ENCODE results near the gene SFRP2.

Gene SFRP2

DNA sequence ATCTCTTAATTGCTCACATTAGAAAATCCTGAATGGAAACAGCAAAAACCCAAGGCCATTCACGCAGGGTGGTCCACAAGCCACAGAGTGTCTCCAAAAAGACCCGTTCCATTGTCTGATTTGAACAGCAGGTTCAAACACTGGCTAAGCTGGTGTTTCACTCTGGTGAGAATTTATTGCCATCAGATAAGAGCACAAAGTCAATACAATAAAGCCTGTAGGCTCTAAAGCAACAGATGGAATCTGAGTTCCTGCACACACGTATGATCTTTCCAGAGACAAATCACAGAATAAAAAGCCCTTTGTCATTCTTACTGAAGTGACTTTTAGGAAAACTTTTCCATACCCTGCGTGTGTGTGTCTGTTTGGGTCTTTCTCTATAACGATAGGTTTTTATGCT is 5.1 kb upstream of the SFRP2 start:
- no peak for DNase-seq

DNA sequence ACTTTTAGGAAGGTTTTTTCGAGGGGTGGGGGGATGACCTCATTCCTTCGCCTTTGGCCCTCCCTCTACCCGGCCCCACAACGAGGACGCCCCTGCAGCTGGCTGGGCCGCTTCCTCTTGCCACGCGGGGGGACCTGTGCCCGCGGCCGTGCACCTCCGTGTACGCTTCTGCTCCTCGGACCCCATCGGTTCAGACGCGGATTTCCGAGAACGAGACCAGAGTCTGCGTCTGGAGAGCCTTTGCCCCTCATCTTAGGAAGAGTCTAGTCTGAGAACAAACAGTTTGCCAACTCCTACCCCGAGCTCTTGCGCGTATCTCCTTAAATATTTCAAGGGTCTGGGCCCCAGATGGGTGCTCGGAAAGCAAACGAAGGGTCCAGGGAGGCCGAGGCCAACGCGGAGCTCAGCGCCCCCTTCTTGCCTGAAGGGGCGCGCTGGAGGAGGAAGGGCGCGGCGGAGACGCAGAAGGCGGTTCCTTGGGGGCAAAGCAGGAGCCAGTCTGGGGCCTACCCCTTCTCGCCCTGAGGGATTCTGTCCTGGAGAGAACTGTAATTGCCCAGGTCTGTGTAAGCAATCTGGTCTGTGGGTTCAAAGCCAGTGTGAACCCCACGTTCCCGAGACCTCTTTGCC is 3.9 kb upstream of the SFRP2 start:
- DNase-seq, result no peak

GRCh38 chr4:153791746-153792617 is 3.1 kb upstream of the SFRP2 start:
- no peak for DNase-seq

GRCh38 chr4:153790962-153791551 is 2.2 kb upstream of the SFRP2 start:
- DNase-seq, result no peak

DNA sequence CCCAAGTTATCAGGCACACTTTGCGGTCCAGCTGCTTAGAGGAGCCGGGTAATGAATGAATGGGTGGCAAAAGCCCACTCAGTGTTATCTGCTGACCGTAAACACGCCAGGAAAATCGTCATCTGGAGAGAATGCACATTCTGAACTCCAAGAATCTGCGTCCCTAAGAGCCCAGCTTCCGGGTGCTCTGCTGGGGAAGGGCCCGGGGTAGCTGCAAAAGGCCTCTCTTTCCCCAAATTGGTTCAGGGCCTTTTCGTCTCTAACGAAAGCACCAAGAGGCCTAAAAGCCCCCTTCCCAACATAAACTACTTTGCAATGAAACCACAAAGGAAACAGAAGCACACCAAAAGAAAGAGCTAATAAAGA is 1.6 kb upstream of the SFRP2 start:
- DNase-seq, result no peak

DNA sequence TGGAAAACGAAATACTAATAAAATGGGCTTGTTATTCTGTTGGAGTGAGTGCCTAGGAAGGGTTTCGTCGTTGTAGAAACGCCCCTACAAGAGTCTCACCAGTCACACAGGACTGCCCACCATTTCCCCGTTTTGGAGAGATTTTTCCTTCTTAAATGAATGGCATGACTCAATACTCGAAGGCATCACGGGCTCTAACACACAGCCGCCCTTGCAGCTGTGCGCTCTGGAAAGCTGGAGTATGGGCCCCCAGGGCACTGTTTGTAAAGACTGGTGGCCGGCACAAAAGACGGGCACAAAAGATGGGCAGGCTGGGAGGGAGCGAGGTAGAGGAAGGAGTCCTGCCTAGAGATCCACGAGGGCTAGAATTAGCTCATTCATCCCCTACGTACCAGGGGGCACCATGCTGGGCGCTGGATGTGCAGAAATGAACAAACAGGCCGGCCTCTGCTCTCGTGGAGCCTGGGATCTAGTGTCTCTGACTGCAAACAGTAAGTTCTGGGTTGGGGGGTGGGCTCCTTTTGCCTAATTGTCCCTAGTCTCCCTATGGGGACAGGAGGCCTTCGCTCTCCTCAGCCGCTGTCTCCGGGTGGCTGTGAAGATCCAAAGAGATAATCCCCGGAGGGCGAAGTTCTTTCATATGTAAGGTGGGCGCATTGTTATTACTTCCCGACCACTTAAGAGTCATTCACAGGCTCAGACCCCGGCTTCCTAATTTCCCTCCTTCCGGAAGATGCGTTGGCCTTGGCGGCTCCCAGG is 1.0 kb upstream of the SFRP2 start:
- DNase-seq, result no peak

DNA sequence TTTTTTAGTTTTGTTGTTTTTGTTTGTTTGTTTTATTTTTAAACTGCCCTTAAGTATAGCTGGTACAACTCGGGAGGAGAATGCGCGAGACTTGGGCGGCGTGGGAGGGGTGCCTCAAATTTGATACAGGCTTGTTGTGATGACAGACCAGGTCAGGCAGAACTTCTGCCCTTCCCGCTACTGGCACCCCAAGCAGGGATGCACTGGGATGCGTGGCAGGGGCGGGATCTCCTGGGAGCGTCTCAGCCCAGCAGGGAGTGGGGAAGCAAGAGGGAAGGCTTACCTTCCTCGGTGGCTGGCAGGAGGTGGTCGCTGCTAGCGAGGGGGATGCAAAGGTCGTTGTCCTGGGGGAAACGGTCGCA is 851 bp downstream of the SFRP2 start:
- DNase-seq, result no peak

DNA sequence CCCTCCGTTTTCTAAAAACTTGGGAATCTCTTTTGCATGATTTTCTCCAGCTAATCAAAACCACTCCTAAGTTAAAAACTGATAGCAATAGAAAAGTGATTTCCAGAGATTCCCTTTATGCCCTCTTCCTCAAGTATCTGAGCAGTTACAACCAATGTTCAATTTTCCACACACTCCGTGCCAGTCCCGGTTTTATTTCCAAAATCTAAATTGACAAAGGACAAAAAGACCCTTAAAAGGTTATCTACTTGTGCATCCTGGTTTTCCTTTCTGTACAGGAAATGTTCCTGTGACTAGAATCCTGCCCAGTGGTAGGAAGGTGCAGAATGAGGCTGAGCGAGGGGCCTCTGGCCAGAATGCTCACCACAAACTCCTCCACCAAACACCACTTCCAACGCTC is 1.3 kb downstream of the SFRP2 start:
- DNase-seq, result no peak

DNA sequence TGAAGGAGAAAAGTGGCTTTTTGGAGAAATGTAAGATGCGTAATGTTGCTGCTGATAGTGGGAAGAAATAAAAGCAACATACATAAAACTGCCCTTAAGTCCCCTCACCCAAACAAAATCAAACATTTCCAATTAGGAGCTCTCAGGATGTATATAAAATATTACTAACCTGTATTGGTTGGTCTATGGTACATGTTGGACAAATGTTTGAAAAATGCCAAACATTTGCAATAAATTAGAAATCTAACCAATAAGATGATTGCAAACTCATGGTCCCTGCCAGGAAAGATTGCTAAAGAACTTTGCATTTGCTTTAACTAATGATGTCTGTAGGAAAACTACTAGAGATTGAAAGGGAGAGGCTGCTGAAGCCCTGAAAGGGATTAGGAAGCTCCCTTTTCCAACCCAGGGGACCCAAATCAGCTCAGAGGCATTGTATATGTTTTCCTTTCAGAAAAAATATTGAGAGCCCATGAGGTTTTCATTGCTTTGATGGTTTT is 1.8 kb downstream of the SFRP2 start:
- DNase-seq, result no peak

DNA sequence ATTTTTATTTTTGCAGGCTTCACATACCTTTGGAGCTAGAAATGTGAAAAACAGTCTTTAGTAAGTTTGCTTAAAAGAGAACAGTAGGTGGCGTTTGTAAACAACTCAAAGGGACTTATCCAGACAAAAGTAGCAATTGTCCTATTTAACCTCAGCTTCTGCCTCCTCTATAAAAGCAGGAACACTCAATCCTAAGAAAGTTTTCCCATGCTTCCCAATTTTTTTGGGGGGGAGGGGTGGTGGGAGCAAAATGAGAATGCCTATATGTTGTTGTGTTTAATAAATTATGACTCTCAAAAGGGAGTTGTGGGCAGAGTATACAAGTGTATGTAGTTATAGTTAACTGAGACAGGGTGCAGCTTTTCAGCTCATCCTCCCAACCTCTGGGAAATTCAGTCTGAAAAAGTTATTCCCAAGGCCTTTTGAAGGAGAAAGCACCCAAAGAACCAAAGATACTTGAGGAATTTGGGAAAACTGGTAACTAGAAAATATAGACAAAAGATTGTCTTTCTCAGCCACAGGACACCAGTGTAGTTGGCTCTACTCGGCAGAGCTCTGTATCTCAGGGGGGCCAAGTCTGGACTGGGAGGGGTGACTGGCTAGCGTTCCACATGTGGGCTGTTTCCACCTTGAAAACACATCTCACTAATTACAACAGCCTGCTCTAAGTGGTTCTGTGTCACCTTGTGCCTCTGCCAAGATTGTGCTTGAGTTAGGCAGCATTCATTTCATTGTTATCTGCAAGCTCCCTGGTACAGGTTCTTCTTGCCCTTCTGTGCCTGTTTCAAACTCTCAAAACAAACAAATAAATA is 2.8 kb downstream of the SFRP2 start:
- DNase-seq, result no peak

DNA sequence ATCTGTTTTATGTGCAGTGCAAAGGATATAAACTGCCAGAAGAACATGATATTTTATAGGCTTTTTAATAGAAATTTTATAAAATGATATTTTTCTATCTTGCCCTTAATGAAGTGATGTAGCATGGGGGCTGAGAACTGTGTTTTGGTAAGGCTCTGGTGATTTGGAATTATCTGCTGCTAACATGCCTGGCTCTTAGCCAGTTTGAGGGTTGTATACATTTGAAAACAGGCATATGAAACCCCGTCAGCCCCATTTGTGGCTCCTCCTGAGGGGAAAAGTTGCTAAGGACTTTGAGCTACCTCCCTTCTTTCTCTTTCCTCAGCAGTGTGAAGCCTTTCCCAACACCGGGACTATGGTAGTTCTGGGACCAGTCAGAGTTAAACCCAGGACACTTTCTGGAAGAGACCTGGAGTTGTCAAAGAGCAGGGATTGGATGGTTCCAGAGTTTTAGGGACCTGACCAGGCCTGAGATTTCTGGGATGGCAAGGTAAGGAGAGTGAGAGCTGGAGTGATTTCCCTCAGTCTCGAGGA is 4.7 kb downstream of the SFRP2 start:
- no peak for DNase-seq

GRCh38 chr4:153782581-153782980 is 6.3 kb downstream of the SFRP2 start:
- no peak for DNase-seq

- no peak for DNase-seq
Observed at GRCh38 chr4:153781717-153782416, 7.0 kb downstream of the SFRP2 start.

DNA sequence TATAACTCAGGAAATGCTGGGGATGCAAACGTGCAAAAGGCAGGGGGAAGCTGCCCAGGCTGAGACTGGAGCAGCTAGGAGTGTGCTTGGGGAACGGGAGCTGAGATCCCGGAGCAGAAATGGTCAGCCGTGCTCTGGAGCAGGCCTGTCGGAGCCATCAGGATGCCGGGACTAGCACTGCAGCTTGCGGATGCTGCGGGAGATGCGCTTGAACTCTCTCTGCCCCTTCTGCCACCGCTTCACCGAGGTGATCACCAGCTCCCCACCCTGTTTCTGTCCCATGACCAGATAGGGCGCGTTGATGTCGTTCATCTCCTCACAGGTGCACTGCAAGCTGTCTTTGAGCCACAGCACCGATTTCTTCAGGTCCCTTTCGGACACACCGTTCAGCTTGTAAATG is 7.6 kb downstream of the SFRP2 start:
- DNase-seq, result no peak

- no peak for DNase-seq
Observed at GRCh38 chr4:153780876-153781275, 8.0 kb downstream of the SFRP2 start.

GRCh38 chr4:153780221-153780620 is 8.7 kb downstream of the SFRP2 start:
- no peak for DNase-seq

DNA sequence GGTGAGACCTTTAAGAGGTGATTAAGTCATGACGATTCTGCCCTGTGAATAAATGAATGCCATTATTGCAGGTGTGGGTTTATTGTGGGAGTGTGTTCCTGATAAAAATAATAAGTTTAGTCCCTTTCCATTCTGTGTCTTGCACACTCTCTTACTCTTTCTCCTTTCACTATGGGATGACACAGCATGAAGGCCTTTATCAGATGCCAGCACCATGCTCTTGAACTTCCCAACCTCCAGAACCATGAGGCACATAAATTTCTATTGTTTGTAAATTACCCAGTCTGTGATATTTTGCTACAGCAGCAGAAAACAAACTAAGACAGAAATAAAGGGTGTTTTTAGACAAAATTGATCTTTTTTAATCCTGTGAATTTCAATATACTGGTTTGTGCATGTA is 10.5 kb downstream of the SFRP2 start:
- DNase-seq, result no peak

GRCh38 chr4:153777421-153777820 is 11.5 kb downstream of the SFRP2 start:
- DNase-seq, result no peak

GRCh38 chr4:153776601-153777000 is 12.3 kb downstream of the SFRP2 start:
- no peak for DNase-seq

- DNase-seq, result no peak
Observed at GRCh38 chr4:153773236-153773690, 15.6 kb downstream of the SFRP2 start.

DNA sequence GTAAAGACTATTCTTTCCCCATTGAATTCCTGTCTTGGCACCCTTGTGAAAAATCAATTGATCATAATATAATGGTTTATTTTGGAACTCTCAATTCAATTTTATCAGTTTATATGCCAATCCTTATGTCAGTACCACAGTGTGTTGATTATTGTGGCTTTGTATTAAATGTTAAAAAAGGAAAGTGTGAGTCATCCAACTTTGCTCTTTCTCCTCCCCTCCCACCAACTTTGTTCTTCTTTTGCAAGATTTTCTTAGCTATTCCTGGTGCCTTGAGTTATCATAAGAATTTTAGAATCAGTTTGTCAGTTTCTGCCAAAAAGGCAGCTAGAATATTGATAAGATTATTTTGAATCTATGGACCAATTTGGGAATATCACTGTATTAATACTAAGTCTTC is 17.8 kb downstream of the SFRP2 start:
- no peak for DNase-seq

- no peak for DNase-seq
Observed at GRCh38 chr4:153766758-153767157, 22.1 kb downstream of the SFRP2 start.
